WTC11 (cell line): ENCODE data around the gene FES. TPM values are rescaled to one million over a fixed set of nuclear protein-coding genes. Genes with fewer than 3 reads are reported as not detected.

Experiments
- ATAC-seq: fragments of 200-7000 bp; cut with Tn5 transposase; 2 replicates; pipeline ENCODE4 v1.10.0; 2021; ENCODE audit warnings: mild to moderate bottlenecking, moderate library complexity
- CTCF ChIA-PET: fragments of 300-600 bp; sonication (Branson Sonifier 250); formaldehyde crosslinking; loops from one replicate; lab custom pipeline; 2021; ENCODE audit warnings: antibody characterized with exemption; lab: Charles Lee
- POLR2A ChIA-PET: fragments of 350-600 bp; sonication (Branson Sonifier 250); formaldehyde crosslinking; loops from one replicate; lab custom pipeline; 2021; ENCODE audit warnings: antibody characterized with exemption; lab: Charles Lee
- DNase-seq: peaks from one replicate; pipeline ENCODE4 v3.0.0; 2021; ENCODE audit warnings: low spot score
- H3K27ac Mint-ChIP-seq: 2 replicates; pipeline ENCODE4 v1.8.0; 2021; ENCODE audit warnings: mixed read lengths
- H3K27me3 Mint-ChIP-seq: 2 replicates; pipeline ENCODE4 v1.8.0; 2021; ENCODE audit warnings: low read depth, mild to moderate bottlenecking, moderate library complexity, mixed read lengths
- H3K36me3 Mint-ChIP-seq: 2 replicates; pipeline ENCODE4 v1.8.0; 2021; ENCODE audit warnings: mixed read lengths
- H3K4me1 Mint-ChIP-seq: 2 replicates; pipeline ENCODE4 v1.8.0; 2022; ENCODE audit warnings: mixed read lengths
- H3K4me3 Mint-ChIP-seq: 2 replicates; pipeline ENCODE4 v1.8.0; 2021; ENCODE audit warnings: mild to moderate bottlenecking, moderate library complexity, mixed read lengths
- H3K9me3 Mint-ChIP-seq: 2 replicates; pipeline ENCODE4 v1.8.0; 2021; ENCODE audit warnings: mixed read lengths
- HMGXB4 ChIP-seq: sonication (generic); formaldehyde crosslinking; IDR thresholded peaks from 2 replicates; pipeline ENCODE4 v1.8.1; 2023; ENCODE audit warnings: mild to moderate bottlenecking, moderate library complexity, missing genetic modification reagents
- MAX ChIP-seq: sonication (generic); formaldehyde crosslinking; IDR thresholded peaks from 2 replicates; pipeline ENCODE4 v1.8.0; 2022; ENCODE audit warnings: mild to moderate bottlenecking, missing genetic modification reagents
- STAT6 ChIP-seq: sonication (generic); formaldehyde crosslinking; conservative IDR thresholded peaks from 2 replicates; pipeline ENCODE4 v1.8.1; 2023; ENCODE audit warnings: mild to moderate bottlenecking, low read depth, missing genetic modification reagents, moderate library complexity
- ZMAT4 ChIP-seq: fragments of 250-450 bp; sonication (Bioruptor Pico); IDR thresholded peaks from 2 replicates; pipeline ENCODE4 v1.9.0; 2021; ENCODE audit warnings: mild to moderate bottlenecking
- ZNF263 ChIP-seq: sonication (generic); formaldehyde crosslinking; IDR thresholded peaks from 2 replicates; pipeline ENCODE4 v1.8.1; 2022; ENCODE audit warnings: low read depth, mild to moderate bottlenecking, moderate library complexity, missing genetic modification reagents
- ZNF281 ChIP-seq: sonication (generic); formaldehyde crosslinking; IDR thresholded peaks from 2 replicates; pipeline ENCODE4 v1.8.0; 2023; ENCODE audit warnings: mild to moderate bottlenecking, missing genetic modification reagents
- total RNA-seq: library from RNA; stranded (reverse); gene quantifications from 3 replicates; pipeline ENCODE4 v1.2.3, GENCODE V29; 2021
- TF ChIP-seq, protein P1 (sequence below): fragments of 200-600 bp; IDR thresholded peaks from 2 replicates; pipeline ENCODE4 v1.8.0; 2022; ENCODE audit warnings: antibody characterized with exemption
- TF ChIP-seq, protein P2 (sequence below): sonication (generic); formaldehyde crosslinking; IDR thresholded peaks from 2 replicates; pipeline ENCODE4 v1.8.1; 2023; ENCODE audit warnings: mild to moderate bottlenecking, missing genetic modification reagents

Gene FES
- total RNA-seq, 1 experiment from 2014 or later: 10.0 TPM

DNA sequence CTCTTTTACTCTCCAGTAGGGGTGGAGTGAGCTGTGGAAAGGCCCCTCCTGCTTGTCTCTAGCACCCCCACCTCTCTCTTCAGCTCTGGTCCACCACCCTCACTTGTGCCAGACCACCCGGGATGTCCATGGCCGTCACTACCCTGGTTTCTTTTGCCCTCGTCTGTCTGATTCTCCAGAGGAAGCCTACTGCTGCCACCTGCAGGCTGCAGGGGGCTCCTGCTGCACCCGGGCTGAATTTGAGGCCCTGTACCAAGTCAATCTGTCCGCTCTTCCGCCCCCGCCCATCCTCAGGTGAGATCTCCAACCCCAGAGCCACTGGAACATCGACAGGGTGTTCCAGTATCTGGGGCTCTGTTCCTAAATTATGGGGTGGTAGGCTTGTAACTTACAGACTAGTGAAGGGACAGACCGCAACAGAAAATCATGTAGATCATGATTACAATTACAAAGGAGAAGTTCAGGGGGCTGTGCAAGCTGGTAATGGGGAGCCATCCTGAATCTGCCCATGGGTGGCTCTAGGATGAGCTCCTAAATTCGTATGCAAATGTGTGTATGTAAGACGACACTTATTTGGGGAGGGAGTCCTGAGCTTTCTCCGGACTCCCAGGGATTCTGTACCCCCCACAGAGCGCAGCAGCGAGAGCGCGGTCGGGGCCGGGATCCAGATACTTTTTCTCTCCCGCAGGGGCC is 50.1 kb downstream of the FES start:
- Mint-ChIP-seq H3K36me3 (peaks cover 12% of the 10 kb centered on the region), H3K27ac (peak overlapping the region; percentile 96), H3K4me3 (peak overlapping the region; percentile 93)
- peak; percentile 96 for DNase-seq
- peak; percentile 57 for ATAC-seq
- CTCF ChIA-PET: interaction anchor here (0.5 to 7.7 kb wide), 27 partner anchors 10 to 791 kb away, joined by 3 to 264 read pairs (median 5); partner anchors contain the start of genes BLM, FES, MAN2A2 and RCCD1
- TF ChIP-seq MAX (CRISPR knock-in tag) (no peak), HMGXB4 (CRISPR knock-in tag) (no peak), ZNF281 (no peak), STAT6 (no peak), ZMAT4 (CRISPR knock-in tag) (no peak), ZNF263 (CRISPR knock-in tag) (no peak)
- TF ChIP-seq, protein P1, sequence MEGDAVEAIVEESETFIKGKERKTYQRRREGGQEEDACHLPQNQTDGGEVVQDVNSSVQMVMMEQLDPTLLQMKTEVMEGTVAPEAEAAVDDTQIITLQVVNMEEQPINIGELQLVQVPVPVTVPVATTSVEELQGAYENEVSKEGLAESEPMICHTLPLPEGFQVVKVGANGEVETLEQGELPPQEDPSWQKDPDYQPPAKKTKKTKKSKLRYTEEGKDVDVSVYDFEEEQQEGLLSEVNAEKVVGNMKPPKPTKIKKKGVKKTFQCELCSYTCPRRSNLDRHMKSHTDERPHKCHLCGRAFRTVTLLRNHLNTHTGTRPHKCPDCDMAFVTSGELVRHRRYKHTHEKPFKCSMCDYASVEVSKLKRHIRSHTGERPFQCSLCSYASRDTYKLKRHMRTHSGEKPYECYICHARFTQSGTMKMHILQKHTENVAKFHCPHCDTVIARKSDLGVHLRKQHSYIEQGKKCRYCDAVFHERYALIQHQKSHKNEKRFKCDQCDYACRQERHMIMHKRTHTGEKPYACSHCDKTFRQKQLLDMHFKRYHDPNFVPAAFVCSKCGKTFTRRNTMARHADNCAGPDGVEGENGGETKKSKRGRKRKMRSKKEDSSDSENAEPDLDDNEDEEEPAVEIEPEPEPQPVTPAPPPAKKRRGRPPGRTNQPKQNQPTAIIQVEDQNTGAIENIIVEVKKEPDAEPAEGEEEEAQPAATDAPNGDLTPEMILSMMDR: peak; percentile 54
- TF ChIP-seq, protein P2, sequence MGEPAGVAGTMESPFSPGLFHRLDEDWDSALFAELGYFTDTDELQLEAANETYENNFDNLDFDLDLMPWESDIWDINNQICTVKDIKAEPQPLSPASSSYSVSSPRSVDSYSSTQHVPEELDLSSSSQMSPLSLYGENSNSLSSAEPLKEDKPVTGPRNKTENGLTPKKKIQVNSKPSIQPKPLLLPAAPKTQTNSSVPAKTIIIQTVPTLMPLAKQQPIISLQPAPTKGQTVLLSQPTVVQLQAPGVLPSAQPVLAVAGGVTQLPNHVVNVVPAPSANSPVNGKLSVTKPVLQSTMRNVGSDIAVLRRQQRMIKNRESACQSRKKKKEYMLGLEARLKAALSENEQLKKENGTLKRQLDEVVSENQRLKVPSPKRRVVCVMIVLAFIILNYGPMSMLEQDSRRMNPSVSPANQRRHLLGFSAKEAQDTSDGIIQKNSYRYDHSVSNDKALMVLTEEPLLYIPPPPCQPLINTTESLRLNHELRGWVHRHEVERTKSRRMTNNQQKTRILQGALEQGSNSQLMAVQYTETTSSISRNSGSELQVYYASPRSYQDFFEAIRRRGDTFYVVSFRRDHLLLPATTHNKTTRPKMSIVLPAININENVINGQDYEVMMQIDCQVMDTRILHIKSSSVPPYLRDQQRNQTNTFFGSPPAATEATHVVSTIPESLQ (CRISPR knock-in tag): no peak
- TF ChIP-seq, all 79 proteins: peak for 1
- Mint-ChIP-seq H3K27me3 (peaks cover 12% of the 10 kb centered on the region), H3K9me3 (no peaks in the 10 kb centered on the region), H3K4me1 (peaks cover 23% of the 10 kb centered on the region)
- POLR2A ChIA-PET: interaction anchor here (1.0 to 2.6 kb wide), 6 partner anchors 13 to 217 kb away, joined by 3 to 19 read pairs (median 6); partner anchors contain the start of genes BLM, MAN2A2 and RCCD1
